HG03103 (cell line): Measurements from ENCODE around the gene R3HDM1.
"Not testable (repeated sequence)": the region's sequence is repeated elsewhere in the genome, so short reads cannot be mapped to it uniquely, and the experiment has no call there.

Source experiments
- ATAC-seq: cut with Tn5 transposase; IDR thresholded peaks from one replicate; pipeline ENCODE4 v1.9.1; 2021; ENCODE audit warnings: low read depth; ENCODE audit not compliant: unreplicated experiment

R3HDM1 gene

DNA sequence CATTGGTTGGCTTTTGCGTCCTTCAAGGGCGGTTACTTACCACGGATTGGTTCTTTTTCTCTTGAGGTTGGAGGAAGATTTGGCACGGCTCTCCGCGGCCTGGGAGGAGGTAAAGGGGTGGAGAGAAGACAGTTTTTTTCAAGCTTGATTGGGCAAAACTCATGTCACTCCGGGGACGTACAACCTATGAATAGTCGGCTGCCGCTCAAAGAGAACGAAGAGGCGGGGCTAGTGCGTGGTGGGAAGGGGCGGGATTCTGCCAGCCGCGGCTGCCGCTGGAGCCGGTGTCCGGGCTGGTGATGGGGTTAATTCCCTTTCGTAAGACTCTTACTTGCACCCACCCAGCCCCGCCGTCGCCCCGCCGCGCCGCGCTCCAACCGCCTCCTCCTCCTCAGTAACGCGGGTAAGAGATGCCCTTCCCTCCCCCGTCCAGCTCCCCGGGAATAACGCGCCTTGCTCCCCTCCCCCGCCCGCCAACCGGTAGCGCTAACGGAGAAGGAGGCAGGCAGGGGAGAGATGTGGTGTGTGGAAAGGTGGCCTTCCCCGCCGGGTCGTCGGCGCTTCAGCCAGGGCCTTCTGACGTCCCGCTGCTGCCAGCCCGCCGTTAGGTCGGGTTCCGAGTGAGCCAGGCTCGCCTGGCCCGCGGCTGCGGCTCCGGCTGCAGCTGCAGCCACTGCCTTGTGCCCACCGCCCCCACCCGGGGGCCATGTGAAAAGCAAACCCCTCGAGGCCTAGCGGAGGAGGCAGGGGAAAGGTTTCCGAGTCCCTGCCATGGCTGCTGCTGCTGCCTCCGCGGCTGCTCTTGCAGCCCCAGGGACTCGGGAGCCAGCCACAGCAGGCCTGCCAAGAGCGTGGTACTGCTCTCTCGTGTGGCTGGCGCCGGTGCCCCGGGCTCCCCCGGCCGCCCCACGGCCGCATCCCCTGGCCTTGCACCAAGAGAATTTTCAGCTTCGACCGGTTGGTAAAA is at the start of gene R3HDM1:
Gene R3HDM1, plus strand, starts transcription at position 254 of the 967 bp plus-strand sequence. CDS start 73,362 bp downstream, outside the sequence.
- ATAC-seq, result peak; percentile 68

DNA sequence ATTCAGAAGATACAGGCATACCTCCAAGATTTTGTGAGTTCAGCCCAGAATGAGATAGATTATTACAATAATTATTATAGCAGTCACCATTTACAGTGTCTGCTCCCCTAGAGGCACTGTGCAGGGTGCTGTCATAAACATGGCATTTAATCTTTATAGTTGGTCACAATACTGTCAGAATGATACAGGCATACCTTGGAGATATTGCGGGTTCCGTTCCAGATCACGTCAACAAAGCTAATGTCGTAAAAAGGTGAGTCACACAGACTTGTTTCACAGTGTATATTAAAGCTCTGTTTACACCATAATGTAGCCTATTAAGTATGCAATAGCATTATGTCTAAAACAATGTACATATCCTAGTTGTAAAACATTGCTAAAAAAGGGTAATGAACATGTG is 45.8 kb upstream of the R3HDM1 start:
- ATAC-seq, result no peak

- no peak for ATAC-seq
Measured at GRCh38 chr2:135490376-135490775, 40.9 kb upstream of the R3HDM1 start.

- ATAC-seq, result no peak
Measured at GRCh38 chr2:135494503-135494902, 36.8 kb upstream of the R3HDM1 start.

- no peak for ATAC-seq
Measured at GRCh38 chr2:135494917-135495316, 36.4 kb upstream of the R3HDM1 start.

DNA sequence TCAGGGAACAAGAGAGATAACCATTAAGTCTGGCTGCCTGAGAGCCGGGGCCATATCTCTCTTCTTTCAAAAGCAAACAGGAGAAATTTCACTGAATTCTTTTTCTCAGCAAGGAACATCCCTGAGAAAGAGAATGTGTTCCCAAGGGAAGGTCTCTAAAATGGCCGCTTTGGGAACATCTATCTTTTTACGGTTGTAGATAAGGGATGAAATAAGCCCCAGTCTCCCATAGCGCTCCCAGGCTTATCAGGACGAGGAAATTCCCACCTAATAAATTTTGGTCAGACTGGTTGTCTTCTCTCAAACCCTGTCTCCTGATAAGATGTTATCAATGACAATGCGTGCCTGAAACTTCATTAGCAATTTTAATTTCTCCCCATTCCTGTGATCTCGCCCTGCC is 32.7 kb upstream of the R3HDM1 start:
- not testable (repeated sequence) for ATAC-seq

DNA sequence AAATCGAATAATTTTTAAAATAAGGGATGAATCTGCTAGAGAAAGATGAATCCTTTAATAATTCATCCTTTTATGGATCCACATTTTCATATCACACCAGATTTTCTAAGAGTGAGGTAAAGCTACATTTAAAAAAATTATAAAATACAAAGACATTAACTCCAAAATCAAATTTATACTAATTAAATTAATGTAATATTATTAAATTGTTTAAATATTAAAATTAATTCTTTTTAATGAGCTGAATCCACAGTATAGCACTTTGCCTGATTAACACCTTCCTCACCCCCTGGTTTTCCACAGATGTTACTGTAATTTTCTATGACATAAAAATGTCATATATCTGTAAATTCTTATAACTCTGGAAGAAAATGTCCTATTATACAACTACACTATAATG is 26.5 kb upstream of the R3HDM1 start:
- no peak for ATAC-seq

GRCh38 chr2:135510577-135510976 is 20.7 kb upstream of the R3HDM1 start:
- no peak for ATAC-seq

GRCh38 chr2:135512099-135512498 is 19.2 kb upstream of the R3HDM1 start:
- no peak for ATAC-seq

DNA sequence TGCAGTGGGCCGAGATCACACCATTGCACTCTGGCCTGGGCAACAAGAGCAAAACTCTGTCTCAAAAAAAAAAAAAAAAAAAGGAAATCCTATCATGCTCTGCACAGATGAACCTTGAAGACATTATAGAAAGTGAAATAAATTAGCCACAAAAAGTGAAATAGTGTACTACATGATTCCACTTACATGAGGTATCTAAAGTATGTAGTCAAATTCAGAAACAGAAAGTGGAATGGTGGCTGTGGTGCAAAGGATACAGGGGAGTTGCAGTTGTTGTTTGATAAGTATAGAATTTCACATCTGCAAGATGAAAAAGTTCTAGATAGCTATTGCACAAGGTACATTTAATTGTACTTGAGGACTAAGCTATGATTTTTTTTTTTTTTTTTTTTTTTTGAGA is 5.5 kb upstream of the R3HDM1 start:
- ATAC-seq, result no peak

DNA sequence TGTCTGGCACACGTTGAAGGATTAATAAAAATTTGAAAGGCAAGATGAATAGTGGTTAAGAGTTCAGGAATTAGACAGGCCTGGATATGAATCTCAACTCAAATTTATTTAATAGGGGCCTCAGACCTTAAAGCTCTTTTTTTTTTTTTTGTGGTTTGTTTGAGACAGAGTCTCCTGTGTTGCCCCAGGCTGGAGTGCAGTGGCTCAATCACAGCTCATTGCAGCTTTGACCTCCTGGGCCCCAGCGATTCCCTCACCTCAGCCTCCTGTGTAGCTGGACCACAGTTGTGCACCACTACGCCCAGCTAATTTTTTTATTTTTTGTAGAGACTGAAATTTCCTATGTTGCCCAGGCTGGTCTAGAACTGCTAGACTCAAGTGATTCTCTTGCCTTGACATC is 3.3 kb upstream of the R3HDM1 start:
- ATAC-seq, result no peak

DNA sequence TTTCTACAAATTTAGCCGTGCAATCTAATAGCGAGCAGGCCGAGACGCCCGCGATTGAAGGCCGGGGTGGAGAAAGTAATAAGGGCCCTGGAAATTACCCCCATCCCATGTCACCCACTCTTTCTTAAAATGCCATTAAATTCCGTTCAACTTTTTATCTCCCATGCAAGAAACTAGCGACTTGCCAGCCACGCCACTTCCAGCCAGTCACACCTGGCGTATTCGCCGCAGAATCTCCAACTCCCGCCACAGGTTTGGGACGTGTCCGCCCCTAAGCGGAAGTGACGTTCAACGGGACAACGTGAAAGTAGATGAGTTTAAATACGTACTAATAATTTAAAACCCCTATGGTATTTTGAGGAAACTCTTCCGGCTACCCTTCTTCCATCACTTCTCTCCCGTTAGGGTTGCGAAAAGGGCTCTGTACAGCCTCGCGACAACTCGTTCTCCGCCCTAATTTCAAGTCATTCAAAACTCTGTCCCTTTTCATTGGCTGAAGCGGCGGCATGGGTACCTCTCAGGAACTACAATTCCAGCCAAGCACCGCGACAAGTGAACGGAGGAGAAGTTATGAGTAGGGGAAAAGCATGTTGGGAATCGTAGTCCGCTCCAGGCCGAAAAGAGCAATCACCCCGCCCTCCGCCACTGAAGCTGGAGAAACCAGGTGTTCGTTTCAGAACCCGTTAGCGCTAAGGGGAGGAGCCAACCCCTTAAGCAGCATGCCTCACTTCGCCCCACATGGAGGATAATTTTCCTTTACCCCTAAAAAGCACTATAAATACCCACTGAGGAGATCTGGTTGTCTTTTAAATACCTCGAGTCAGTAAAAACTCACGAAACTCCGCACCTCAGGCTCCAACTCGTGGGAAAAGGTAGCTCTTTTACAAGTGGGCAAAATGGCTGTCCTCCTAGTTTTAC is 712 bp upstream of the R3HDM1 start, which contains the start of gene ZRANB3:
Gene ZRANB3, minus strand, starts transcription at position 906 of the 918 bp plus-strand sequence.
- ATAC-seq, result peak; percentile 62

- ATAC-seq, result no peak
Measured at GRCh38 chr2:135532581-135532980, 1.3 kb downstream of the R3HDM1 start.

- not testable (repeated sequence) for ATAC-seq
Measured at GRCh38 chr2:135533545-135533944, 2.3 kb downstream of the R3HDM1 start.

DNA sequence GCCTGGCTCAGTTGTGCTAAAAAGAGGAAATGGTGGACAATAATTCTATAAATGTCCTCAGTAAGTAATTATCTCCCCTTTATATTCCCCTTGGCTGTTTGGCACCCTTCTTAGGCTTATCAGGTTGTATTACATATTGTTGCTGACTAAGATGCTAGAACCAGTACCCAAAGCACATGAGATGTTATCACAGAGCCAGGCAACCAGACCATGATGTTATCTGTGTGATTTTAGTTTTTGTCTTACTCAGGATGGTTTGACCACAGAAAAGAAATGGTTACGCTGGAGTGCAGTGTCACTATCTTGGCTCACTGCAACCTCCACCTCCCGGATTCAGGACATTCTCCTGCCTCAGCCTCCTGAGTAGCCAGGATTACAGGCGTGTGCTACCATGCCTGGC is 15.2 kb downstream of the R3HDM1 start:
- ATAC-seq, result no peak

- no peak for ATAC-seq
Measured at GRCh38 chr2:135547311-135547710, 16.0 kb downstream of the R3HDM1 start.

GRCh38 chr2:135551356-135551755 is 20.1 kb downstream of the R3HDM1 start:
- no peak for ATAC-seq

GRCh38 chr2:135552887-135553286 is 21.6 kb downstream of the R3HDM1 start:
- ATAC-seq, result no peak

DNA sequence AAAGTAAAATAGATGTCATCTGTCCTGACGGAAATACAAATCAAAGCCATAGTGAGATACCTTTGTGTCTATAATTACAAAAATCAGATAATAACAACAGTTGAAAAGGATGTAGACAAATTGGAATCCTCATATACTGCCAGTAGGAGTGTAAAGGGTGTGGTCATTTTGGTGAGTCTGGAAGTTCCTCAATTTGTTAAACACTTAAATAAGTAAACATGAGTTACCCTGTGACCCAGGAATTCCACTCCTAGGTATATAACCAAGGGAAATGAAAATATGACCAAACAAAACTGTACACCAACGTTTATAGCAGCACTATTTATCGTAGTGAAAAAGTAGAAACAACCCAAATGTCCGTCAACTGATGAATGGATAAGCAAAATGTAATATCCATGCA is 24.0 kb downstream of the R3HDM1 start:
- no peak for ATAC-seq

- no peak for ATAC-seq
Measured at GRCh38 chr2:135557530-135557929, 26.2 kb downstream of the R3HDM1 start.

DNA sequence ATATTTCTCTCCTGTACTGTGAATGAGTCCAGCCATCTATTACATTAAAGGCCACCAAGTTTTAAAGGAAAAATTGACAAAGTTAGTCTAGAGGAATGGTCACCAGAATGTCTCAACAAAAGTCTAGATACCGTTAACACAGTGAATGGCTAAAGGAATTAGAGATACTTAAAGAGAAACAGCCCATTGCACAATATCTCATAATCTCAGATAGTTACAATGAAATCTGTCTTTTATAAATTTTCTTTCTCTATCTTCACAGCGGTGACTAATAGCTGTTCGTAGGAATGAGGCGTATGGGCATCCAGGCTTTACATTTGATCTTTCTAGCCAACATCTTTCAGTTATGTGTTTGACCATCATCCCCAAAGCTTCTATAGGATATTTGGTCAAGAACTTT is 30.6 kb downstream of the R3HDM1 start:
- no peak for ATAC-seq
